Endothelial cell of umbilical vein (primary cell): ENCODE data around the gene COL18A1.

Experiments used
- CTCF ChIP-seq, 2 donors: IDR thresholded peaks; 1 replicate in 1 of 2; 2 replicates in 1 of 2; pipeline ENCODE4 v1.5.1; 2011; ENCODE audit warnings: low read length in 2 of 2, mild to moderate bottlenecking in 2 of 2, moderate library complexity in 2 of 2, control low read depth in 1 of 2, inconsistent platforms in 1 of 2, low read depth in 1 of 2; ENCODE audit not compliant: insufficient read depth in 1 of 2; ENCODE audit errors: extremely low read depth in 1 of 2
- EZH2 ChIP-seq: IDR thresholded peaks from 2 replicates; pipeline ENCODE4 v1.6.1; 2012; ENCODE audit warnings: borderline replicate concordance, low read depth, mild to moderate bottlenecking, moderate library complexity, low read length, inconsistent platforms; ENCODE audit not compliant: severe bottlenecking
- FOS ChIP-seq: IDR thresholded peaks from 2 replicates; pipeline ENCODE4 v1.6.1; 2011; ENCODE audit warnings: mild to moderate bottlenecking, low read length, moderate library complexity, borderline replicate concordance; ENCODE audit not compliant: insufficient read depth
- GATA2 ChIP-seq: IDR thresholded peaks from 2 replicates; pipeline ENCODE4 v1.7.0; 2011; ENCODE audit warnings: low read depth, mild to moderate bottlenecking, moderate library complexity, mixed read lengths, low read length; ENCODE audit not compliant: insufficient read length, insufficient read depth
- JUN ChIP-seq: IDR thresholded peaks from 2 replicates; pipeline ENCODE4 v1.6.1; 2011; ENCODE audit warnings: borderline replicate concordance, low read depth; ENCODE audit not compliant: insufficient read length, insufficient read depth
- MAX ChIP-seq: IDR thresholded peaks from 2 replicates; pipeline ENCODE4 v1.6.1; 2011; ENCODE audit not compliant: insufficient read depth, insufficient read length
- MYC ChIP-seq: IDR thresholded peaks from one replicate; pipeline ENCODE4 v1.6.1; 2011; ENCODE audit warnings: mild to moderate bottlenecking, low read depth, low read length
- POLR2A ChIP-seq: IDR thresholded peaks from 2 replicates; pipeline ENCODE4 v1.6.1; 2012; ENCODE audit warnings: low read depth, mild to moderate bottlenecking, control low read depth, low read length
- POLR2AphosphoS5 ChIP-seq: IDR thresholded peaks from 2 replicates; pipeline ENCODE4 v1.6.1; 2012; ENCODE audit warnings: low read depth, mild to moderate bottlenecking, control low read depth, low read length, moderate library complexity; ENCODE audit not compliant: insufficient read depth

GRCh38 chr21:45499970-45500577 is 95.1 kb downstream of the COL18A1 start:
- no peak for TF ChIP-seq CTCF (IDR thresholded peaks at IDR 0.05; ENCODE audit: extremely low read depth in 1 of 2, insufficient read depth in 1 of 2, low read depth in 1 of 2, low read length in 2 of 2)
- TF ChIP-seq POLR2A, result no peak
- TF ChIP-seq MYC, result no peak
- no peak for TF ChIP-seq EZH2
- no peak for TF ChIP-seq JUN
- no peak for TF ChIP-seq MAX
- no peak for TF ChIP-seq POLR2AphosphoS5
- TF ChIP-seq FOS, result no peak
- TF ChIP-seq GATA2, result no peak
